OCI-LY1 (cell line): ENCODE measurements around the gene ROR2.

ENCODE experiments used
- H2AFZ ChIP-seq: fragments of 200-600 bp; sonication (generic), shearing (Covaris generic); 2 replicates; pipeline ENCODE4 v1.6.0; 2014; ENCODE audit warnings: antibody characterized with exemption, mild to moderate bottlenecking, low read length
- H3F3A ChIP-seq: fragments of 200-600 bp; sonication (generic), shearing (Covaris generic); 2 replicates; pipeline ENCODE4 v1.6.0; 2014; ENCODE audit warnings: mild to moderate bottlenecking, antibody characterized with exemption, low read length, moderate library complexity; ENCODE audit not compliant: insufficient read depth
- H3K27ac ChIP-seq: fragments of 200-600 bp; sonication (generic); 2 replicates; pipeline ENCODE4 v1.5.1; 2014; ENCODE audit warnings: low read length, mixed run types, mild to moderate bottlenecking, low read depth; ENCODE audit not compliant: poor library complexity, severe bottlenecking
- H3K27me3 ChIP-seq: fragments of 200-600 bp; sonication (generic); 2 replicates; pipeline ENCODE4 v1.6.0; 2014; ENCODE audit warnings: antibody characterized with exemption, mild to moderate bottlenecking, low read length, moderate library complexity; ENCODE audit not compliant: insufficient read depth
- H3K36me3 ChIP-seq: fragments of 200-600 bp; sonication (generic); 2 replicates; pipeline ENCODE4 v1.6.1; 2014; ENCODE audit warnings: mild to moderate bottlenecking, antibody characterized with exemption, low read length, moderate library complexity, mixed read lengths; ENCODE audit not compliant: insufficient read depth
- H3K4me1 ChIP-seq: fragments of 200-600 bp; sonication (generic); 2 replicates; pipeline ENCODE4 v1.5.1; 2014; ENCODE audit warnings: mild to moderate bottlenecking, low read length, moderate library complexity; ENCODE audit not compliant: insufficient read depth, severe bottlenecking
- H3K4me2 ChIP-seq: fragments of 200-600 bp; sonication (generic), shearing (Covaris generic); 2 replicates; pipeline ENCODE4 v1.6.1; 2014; ENCODE audit warnings: low read length
- H3K4me3 ChIP-seq: fragments of 200-600 bp; sonication (generic); 2 replicates; pipeline ENCODE4 v1.5.1; 2014; ENCODE audit warnings: low read length, low read depth, mild to moderate bottlenecking, mixed read lengths; ENCODE audit not compliant: poor library complexity, severe bottlenecking
- H3K79me2 ChIP-seq: fragments of 200-600 bp; shearing (Covaris generic); 2 replicates; pipeline ENCODE4 v1.6.1; 2016; ENCODE audit warnings: mixed run types, low read length, mixed read lengths; ENCODE audit not compliant: insufficient read depth
- H3K9ac ChIP-seq: fragments of 200-600 bp; sonication (generic), shearing (Covaris generic); 2 replicates; pipeline ENCODE4 v1.6.1; 2014; ENCODE audit warnings: mild to moderate bottlenecking, low read length, mixed read lengths
- H3K9me2 ChIP-seq: fragments of 200-600 bp; sonication (generic), shearing (Covaris generic); 2 replicates; pipeline ENCODE4 v1.6.1; 2014; ENCODE audit warnings: low read depth, mild to moderate bottlenecking, low read length, mixed read lengths
- H3K9me3 ChIP-seq: fragments of 200-600 bp; shearing (Covaris generic); 2 replicates; pipeline ENCODE4 v1.6.1; 2014; ENCODE audit warnings: low read length, mixed read lengths
- H4K20me1 ChIP-seq: fragments of 200-600 bp; sonication (generic), shearing (Covaris generic); 2 replicates; pipeline ENCODE4 v1.6.0; 2016; ENCODE audit warnings: mild to moderate bottlenecking, low read length; ENCODE audit not compliant: insufficient read depth
- CTCF ChIP-seq: fragments of 200-600 bp; sonication (generic), shearing (Covaris generic); IDR thresholded peaks from 2 replicates; pipeline ENCODE4 v1.5.1; 2017; ENCODE audit warnings: mild to moderate bottlenecking, antibody characterized with exemption, low read length, moderate library complexity, mixed read lengths
- EZH2 ChIP-seq: fragments of 200-600 bp; sonication (generic), shearing (Covaris generic); IDR thresholded peaks from 2 replicates; pipeline ENCODE4 v1.8.0; 2017; ENCODE audit warnings: borderline replicate concordance, mixed run types, mild to moderate bottlenecking, antibody characterized with exemption, low read length, moderate library complexity, mixed read lengths

Gene ROR2

GRCh38 chr9:91841591-91841990 lies 108.4 kb downstream of the ROR2 start:
- H3K9me3 ChIP-seq: no peaks in the 10 kb centered on the region

DNA sequence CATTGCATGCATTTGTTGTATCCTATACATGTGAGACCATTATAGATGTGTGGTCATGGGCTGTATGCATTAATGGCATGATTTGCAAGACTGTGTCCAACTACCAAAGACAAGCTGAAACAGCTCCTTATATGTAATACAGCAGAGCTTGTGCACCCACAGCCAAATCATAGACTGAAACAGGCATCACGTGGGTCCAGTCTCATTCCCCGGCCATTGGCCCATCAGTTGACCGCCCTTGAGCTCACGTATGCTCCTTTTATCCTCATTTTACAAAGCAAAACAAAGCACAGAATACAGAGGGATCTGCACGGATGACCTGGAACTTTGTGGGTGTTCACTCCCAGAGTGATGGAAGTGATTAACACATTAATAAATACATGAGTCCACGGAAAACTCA lies 109.1 kb downstream of the ROR2 start:
- Histone ChIP-seq H3K4me3 (no peak overlapping the region), H3K9ac (no peak overlapping the region), H2AFZ (no peak overlapping the region), H3K27me3 (no peaks in the 10 kb centered on the region; the same call in 1 of the 2 replicates), H3K4me2 (no peak overlapping the region), H3K4me1 (no peaks in the 10 kb centered on the region), H3K27ac (no peak overlapping the region), H3K36me3 (no peaks in the 10 kb centered on the region), H3F3A (no peaks in the 10 kb centered on the region), H3K9me3 (no peaks in the 10 kb centered on the region), H3K9me2 (no peaks in the 10 kb centered on the region), H3K79me2 (no peaks in the 10 kb centered on the region), H4K20me1 (no peaks in the 10 kb centered on the region)
- TF ChIP-seq CTCF: no peak
- no peak for TF ChIP-seq EZH2

More at GRCh38 chr9:91841591-91841990, 108.4 kb downstream of the ROR2 start:
- Histone ChIP-seq H3K79me2 (no peaks in the 10 kb centered on the region), H3K9me2 (no peaks in the 10 kb centered on the region), H3K9ac (no peak overlapping the region), H3F3A (no peaks in the 10 kb centered on the region), H3K27ac (no peak overlapping the region), H2AFZ (no peak overlapping the region), H3K36me3 (no peaks in the 10 kb centered on the region), H3K27me3 (no peaks in the 10 kb centered on the region; the same call in 1 of the 2 replicates), H3K4me3 (no peak overlapping the region), H3K4me1 (no peaks in the 10 kb centered on the region), H3K4me2 (no peak overlapping the region), H4K20me1 (no peaks in the 10 kb centered on the region)
- TF ChIP-seq CTCF (no peak), EZH2 (no peak)

DNA sequence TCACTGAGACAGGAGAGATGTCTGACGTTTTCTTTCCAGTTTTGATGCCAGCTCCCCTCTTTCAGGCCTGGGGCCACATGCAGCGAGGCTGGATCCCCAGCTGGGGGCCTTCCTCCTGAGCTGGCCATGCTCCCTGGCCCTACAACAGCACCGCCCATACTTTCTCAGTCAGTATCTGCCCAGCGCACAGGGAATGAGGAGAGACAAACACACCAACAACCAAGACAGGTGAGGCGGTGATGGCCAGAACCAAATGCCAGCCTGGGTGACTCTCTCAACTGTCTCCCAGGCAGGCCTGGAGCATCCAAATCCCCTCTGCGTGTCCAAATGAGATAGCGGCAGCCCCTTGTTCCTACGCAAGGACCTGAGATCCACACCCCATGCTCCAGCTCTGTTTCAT lies 109.6 kb downstream of the ROR2 start:
- H3K4me2 ChIP-seq: no peak overlapping the region
- H3K36me3 ChIP-seq: no peaks in the 10 kb centered on the region
- no peak overlapping the region for H2AFZ ChIP-seq
- H3F3A ChIP-seq: no peaks in the 10 kb centered on the region
- H3K27ac ChIP-seq: no peak overlapping the region
- no peak for TF ChIP-seq CTCF
- no peak for TF ChIP-seq EZH2
- no peaks in the 10 kb centered on the region for H3K4me1 ChIP-seq
- H3K4me3 ChIP-seq: no peak overlapping the region
- H4K20me1 ChIP-seq: no peaks in the 10 kb centered on the region
- no peaks in the 10 kb centered on the region for H3K79me2 ChIP-seq
- H3K9ac ChIP-seq: no peak overlapping the region
- H3K9me3 ChIP-seq: no peaks in the 10 kb centered on the region
- H3K9me2 ChIP-seq: no peaks in the 10 kb centered on the region
- no peaks in the 10 kb centered on the region; the same call in 1 of the 2 replicates for H3K27me3 ChIP-seq
